Measurements from ENCODE around the gene R3HCC1L.
A peak's percentile ranks its signal among the peaks of the same experiment; 100 is the strongest.
"Not testable (repeated sequence)": the region's sequence is repeated elsewhere in the genome, so short reads cannot be mapped to it uniquely, and the experiment has no call there.

R3HCC1L gene

DNA sequence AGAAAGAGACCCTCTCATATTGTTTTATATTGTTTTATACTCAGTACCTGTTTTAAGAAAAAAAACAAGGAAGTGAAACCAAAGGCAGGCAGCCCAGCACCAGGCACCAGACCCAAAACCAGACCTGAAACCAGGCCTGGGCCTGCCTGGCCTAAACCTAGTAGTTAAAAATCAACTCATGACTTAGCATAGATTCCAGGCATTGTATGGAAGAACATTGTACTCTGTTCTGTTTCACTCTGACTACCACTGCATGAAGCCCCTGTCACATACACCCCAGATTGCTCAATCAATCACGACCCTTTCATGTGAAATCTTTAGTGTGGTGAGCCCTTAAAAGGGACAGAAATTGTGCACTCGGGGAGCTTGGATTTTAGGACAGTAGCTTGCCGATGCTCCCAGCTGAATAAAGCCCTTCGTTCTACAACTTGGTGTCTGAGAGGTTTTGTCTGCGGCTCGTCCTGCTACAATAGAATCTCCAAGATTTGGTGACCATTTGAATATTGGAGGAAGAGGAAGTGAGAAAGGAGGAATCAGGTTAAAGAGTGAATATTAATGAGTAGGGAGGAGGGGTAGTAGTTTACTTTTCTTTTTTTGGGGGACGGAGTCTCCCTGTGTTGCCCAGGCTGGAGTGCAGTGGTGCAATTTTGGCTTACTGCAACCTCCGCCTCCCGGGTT lies 1.2 kb upstream of the R3HCC1L start:
- DNase-seq, result not testable (repeated sequence)

- DNase-seq, result no peak
Observed at GRCh38 chr10:98134117-98134430, 383 bp upstream of the R3HCC1L start.

DNA sequence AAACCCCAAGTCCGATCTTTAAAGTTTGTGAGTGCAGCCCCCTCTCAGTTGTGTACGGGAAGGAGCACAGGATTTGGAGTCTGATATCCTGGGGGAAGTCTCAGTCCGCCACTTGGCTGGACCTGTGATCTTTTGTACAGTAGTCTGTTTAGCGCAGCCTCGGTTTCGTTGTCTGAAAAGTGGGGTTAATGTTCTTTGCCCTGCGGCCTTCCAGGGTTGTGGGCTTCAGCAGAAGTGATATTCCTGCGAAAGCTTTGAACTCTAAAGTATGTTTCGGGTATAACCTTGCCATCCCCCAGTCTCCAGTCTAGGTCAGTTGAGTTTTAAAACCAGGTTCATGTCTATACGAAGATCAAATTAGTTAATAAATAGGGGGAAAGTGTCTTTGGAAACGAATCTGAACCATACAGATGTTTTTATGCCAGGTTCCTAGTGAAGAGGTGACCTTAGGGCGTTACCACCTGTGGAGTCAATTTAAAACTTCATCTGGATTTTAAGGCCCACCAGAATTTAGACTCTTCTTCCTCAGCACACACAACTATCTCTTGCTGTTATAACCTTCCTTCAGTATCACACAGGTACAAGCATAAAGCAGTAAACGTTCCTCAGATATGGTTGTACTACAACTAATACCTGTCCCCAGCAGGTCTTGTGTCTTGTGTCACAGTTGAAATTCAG lies 904 bp downstream of the R3HCC1L start:
- no peak for DNase-seq

DNA sequence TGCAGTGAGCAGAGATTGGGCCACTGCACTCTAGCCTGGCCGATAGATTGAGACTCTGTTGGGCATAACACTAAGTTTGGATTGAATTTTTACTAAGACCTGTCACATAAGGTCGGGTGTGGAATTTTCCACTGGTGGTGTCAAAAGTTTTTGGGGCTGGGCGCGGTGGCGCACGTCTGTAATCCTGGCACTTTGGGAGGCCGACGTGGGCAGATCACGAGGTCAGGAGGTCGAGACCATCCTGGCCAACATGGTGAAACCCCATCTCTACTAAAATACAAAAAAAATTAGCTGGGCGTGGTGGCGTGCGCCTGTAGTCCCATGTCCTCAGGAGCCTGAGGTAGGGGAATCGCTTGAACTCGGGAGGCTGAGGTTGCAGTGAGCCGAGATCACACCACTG lies 2.3 kb downstream of the R3HCC1L start:
- not testable (repeated sequence) for DNase-seq

- peak; percentile 22 for DNase-seq
Observed at GRCh38 chr10:98138031-98138430, 3.6 kb downstream of the R3HCC1L start.

DNA sequence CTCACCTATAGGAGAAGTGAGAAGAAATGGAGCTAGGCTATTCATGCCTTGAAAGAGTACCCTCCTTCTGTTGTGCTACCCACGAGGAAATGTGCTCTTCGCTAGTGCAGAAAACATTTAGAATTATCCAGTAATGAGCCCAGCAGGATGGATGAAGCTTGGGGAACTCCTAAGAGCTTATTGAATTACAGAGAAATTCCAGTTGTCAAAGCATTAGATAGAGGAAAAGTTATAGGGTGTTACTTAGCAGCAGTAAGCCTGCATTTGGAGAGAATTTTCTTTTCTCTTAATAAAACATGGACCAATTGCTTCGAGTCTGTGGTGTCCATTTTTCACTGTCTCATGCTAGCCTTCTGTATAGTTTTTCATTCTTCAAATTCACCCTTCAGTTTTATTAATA lies 5.0 kb downstream of the R3HCC1L start:
- DNase-seq, result no peak

DNA sequence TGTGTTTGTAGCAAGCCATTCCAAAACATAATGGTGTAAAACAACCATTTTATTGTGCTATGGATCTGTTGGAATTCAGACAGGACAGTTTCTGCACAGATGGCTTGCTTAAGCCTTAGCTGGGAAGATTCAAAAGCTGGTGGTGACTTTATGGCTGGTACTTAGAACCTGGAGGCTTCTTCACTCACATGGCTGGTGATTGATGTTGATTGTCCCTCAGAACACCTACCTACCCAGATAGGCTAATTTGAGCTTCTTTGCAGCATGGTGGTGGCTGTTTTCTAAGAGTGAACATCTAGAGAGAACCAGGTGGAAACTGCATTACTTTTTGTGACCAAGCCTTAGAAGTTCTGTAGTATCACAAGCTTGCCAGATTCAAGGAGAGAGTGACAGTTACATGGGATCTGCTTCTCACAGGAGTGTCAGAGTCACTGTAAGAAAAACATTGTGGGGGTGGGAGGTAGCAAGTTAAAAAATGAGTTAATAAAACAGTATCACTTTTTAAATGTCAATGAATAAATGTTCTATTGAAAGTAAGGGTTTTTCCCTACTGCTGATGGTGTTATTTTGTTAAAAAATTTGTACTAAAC lies 7.1 kb downstream of the R3HCC1L start:
- no peak for DNase-seq

DNA sequence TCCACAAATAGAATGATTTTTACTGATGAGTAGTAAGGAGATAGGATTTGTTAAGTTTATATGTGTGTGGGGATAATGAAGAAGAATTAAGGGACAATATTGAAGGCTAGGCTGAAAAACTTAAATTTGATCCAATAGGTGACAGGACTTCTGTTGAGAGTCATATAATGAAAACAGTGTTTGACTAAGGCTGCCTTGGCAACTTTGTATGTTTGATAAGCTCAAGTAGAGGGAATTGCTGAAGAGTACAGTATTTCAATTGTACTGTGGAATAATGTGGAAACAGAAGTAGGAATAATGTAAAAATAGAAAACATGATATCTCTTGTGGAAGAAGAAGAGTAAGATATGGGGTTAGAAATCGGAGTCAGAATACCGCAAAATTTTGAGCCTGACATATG lies 10.5 kb downstream of the R3HCC1L start:
- DNase-seq, result no peak

DNA sequence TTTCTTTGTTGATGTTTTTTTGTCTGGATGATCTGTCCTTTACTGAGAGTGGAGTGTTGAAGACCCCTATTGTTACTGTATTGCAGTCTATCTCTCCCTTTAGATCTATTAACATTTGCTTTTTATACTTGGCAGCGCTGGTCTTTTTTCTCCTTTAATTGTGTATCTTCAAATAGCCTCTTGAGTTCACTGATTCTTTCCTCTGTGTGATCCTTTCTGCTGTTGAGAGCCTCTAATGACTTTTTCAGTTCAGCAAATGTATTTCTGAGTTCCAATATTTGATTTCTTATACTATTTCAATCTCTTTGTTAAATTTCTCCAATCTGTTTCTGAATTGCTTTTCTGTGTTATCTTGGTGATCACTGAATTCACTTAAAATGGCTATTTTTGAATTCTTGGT lies 15.4 kb downstream of the R3HCC1L start:
- no peak for DNase-seq

DNA sequence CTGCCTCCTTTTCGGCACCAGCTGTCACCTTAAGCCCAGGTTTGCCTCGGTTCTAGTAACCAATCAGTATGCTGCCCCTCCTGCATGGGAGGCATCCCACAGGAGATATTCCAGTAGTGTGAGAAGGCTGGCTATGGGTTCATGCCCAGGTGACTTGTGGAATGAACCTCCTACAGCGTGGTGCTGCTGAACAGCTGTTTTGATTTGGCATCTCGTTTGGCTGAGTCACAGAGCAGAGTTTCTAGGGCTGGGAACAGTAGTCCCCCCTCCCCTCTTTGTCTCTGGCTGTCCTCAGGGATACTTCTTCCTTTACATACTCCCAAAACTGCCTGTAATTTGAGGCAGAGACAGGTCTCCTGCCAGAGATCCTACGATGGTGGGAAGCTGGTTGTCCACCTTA lies 16.1 kb downstream of the R3HCC1L start:
- DNase-seq, result no peak

- DNase-seq, result not testable (repeated sequence)
Observed at GRCh38 chr10:98152778-98153177, 18.3 kb downstream of the R3HCC1L start.

GRCh38 chr10:98153213-98153958 lies 18.9 kb downstream of the R3HCC1L start:
- DNase-seq, result not testable (repeated sequence)

- DNase-seq, result no peak
Observed at GRCh38 chr10:98154076-98154475, 19.6 kb downstream of the R3HCC1L start.

DNA sequence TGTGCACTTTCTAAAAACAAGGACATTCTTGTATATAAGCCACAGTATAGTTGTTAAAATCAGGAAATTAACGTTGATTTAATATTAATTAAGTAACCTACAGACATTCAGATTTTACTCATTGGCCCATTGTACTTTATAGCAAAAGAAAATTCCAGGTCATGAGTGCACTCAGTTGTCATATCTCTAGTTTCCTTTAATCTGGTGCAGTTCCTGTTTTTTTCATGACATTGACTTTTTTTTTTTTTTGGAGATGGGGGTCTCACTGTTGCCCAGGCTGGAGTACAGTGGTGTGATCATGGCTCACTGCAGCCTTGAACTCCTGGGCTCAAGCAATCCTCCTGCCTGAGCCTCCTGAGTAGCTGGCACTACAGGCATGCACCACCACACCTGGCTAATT lies 24.1 kb downstream of the R3HCC1L start:
- no peak for DNase-seq

GRCh38 chr10:98163941-98164340 lies 29.5 kb downstream of the R3HCC1L start:
- DNase-seq, result no peak

DNA sequence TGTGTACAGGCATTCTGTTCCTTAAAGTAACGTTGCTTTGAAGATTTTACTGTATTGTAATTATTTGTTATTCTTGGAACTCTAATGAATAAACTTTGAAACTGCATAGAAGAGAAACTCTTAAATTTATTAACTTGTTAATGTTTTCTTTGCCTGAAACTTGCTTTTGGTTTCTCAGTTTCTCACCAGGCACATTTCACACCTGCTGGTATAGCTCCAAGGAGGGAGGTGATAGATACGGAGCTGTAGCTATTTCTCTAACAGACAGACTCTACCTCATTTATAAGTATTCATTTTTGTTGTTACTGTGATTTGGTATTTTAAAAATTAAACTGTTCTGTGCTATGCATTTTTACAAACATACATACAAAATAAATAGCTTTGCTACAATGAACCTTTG lies 32.7 kb downstream of the R3HCC1L start:
- no peak for DNase-seq

DNA sequence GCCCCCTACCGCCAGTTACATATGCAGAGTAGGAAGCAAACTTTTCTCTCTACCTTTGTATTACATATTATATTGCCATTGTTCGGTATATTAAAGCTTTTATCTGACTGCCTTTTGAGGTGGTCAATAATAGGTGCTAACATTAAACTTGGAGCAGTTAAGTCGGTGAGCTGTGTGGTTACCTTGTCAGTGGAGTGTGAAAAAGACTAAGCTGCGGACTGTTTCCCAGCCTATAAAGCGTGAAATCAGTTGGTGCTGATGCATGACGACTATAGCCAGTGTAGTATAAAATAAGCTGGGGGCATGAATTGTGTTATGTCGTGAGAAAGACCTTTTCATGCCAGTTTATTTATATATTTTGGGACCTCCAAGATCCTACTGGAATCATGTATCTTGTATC lies 33.7 kb downstream of the R3HCC1L start:
- DNase-seq, result no peak

GRCh38 chr10:98168766-98169165 lies 34.3 kb downstream of the R3HCC1L start:
- DNase-seq, result no peak

DNA sequence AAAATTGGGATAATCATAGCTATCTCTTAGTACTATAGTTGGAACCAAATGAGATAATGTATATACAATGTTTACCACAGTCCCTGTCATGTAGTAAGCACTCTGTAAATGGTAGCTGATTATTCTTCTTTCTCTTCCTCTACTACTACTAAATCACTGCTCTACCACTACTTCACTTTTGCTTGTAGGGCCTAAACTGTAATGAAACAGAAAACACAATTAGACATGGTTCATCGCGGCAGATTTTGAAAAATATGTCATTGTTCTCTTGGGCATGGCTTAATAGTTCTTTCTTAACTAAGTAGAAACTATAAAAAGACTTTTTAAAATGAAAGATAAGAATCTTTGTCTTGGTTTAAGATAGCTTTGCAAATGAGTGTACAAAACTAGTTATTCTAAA lies 34.9 kb downstream of the R3HCC1L start:
- DNase-seq, result no peak

DNA sequence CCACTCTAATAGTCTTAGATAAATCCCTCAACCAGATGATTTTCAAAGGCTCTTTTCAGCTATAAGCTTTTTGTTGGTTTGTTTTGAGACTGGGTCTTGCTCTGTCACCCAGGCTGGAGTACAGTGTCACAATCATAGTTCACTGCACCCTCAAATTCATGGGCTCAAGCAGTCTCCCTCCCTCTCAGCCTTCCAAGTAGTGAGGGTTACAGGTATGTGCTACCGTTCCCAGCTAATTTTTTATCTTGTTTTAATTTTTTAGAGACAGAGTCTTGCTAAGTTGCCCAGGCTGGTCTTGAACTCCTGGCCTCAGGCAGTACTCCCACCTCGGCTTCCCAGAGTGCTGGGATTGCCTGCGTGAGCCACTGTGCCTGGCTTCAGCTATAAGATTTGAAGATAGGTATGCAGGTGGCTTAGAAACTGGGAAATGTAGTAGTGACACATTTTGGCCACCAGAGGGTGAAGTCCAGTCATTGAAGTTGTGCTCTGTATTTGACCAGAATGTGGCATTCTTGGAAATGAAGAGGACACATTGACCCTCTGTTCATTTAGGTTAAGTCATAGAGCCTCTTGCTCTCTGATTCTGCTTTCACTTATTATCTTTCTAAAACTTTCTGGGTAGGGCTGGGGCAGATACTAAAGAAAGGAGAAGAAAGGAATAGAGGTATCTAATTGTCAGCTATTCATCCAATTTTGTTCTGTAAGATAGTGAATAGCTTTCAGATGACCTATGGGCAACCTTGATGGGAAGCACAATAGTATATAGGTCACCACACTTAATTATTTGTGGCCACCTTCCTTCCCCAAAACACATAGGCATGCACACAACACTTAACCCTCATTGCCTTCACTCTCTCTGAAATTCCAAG lies 36.0 kb downstream of the R3HCC1L start:
- peak; percentile 42 for DNase-seq

GRCh38 chr10:98172073-98172472 lies 37.6 kb downstream of the R3HCC1L start:
- no peak for DNase-seq

DNA sequence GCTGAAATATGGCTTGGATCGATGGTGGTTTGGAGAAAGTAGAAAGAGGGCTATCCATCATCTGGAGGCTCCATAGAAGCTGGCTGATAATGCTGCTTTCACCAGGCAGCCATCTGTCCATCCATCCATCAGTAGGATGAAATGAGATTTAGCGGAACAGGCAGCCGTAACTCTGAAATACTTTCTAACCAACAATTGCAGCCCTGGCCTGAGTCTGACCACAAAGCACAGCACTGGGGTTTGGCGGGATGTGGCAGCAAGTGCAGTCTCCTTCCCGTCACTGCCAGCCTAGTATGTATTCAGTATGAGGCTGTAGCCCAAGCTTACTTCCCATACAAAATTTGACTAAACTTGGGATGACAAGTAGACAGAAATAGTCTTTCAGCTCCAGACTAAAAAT lies 38.0 kb downstream of the R3HCC1L start:
- no peak for DNase-seq

DNA sequence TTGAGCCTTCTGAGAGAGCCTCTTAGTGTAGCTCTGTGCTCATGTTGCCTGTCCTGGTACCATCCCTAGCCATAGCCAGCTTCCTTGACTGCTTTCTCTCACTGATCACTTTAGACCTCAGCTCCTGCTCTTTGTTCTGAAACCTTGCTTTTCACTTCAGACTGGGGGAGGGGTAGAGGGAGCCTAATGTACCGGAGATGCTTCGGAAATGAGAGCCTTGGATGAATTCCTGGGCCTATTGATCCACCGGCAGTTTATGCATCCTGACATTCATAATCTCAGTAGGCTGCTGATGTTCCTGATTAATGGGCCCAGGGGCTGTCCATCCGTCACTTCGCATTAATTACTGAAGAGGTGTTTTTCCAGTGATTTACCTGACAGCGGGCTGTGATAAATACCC lies 38.8 kb downstream of the R3HCC1L start:
- no peak for DNase-seq

Data from CD4-positive, alpha-beta T cell treated with Interleukin-17A for 1 hour (primary cell).